Skeletal muscle cell (primary cell): ENCODE results near the gene SERPINB12.

Experiments used
- DNase-seq: peaks from one replicate; pipeline ENCODE4 v3.0.0-alpha.2; 2010; ENCODE audit warnings: low read depth
- H3K4me3 ChIP-seq: 2 replicates; pipeline ENCODE4 v1.5.1; 2011; ENCODE audit warnings: low read depth, mild to moderate bottlenecking, control low read depth, low read length, moderate library complexity

Gene SERPINB12

GRCh38 chr18:63542069-63542468 is at the start of gene SERPINB12:
TSS of gene SERPINB12 (plus strand) at chr18:63542369. CDS start at chr18:63556160, 13,791 bp downstream.
- no peak for DNase-seq
- no peak within 1 kb of the TSS for H3K4me3 ChIP-seq

- no peak overlapping the region for H3K4me3 ChIP-seq
- no peak for DNase-seq
Observed at GRCh38 chr18:63492851-63493250, 49.3 kb upstream of the SERPINB12 start.

- no peak for DNase-seq
- H3K4me3 ChIP-seq = no peak overlapping the region
Observed at GRCh38 chr18:63495675-63496074, 46.5 kb upstream of the SERPINB12 start.

GRCh38 chr18:63505566-63506335 is 36.4 kb upstream of the SERPINB12 start:
- no peak for DNase-seq
- H3K4me3 ChIP-seq = no peak overlapping the region

GRCh38 chr18:63506336-63506646 is 35.9 kb upstream of the SERPINB12 start:
- DNase-seq = no peak
- H3K4me3 ChIP-seq = no peak overlapping the region

GRCh38 chr18:63508596-63508995 is 33.6 kb upstream of the SERPINB12 start:
- no peak for DNase-seq
- H3K4me3 ChIP-seq = no peak overlapping the region

- DNase-seq = peak; percentile 15
- H3K4me3 ChIP-seq = no peak overlapping the region
Observed at GRCh38 chr18:63511285-63511684, 30.9 kb upstream of the SERPINB12 start.

- no peak for DNase-seq
- no peak overlapping the region for H3K4me3 ChIP-seq
Observed at GRCh38 chr18:63514326-63514725, 27.8 kb upstream of the SERPINB12 start.

GRCh38 chr18:63514888-63515678 is 27.1 kb upstream of the SERPINB12 start:
- DNase-seq = no peak
- no peak overlapping the region for H3K4me3 ChIP-seq

GRCh38 chr18:63515801-63516200 is 26.4 kb upstream of the SERPINB12 start:
- no peak overlapping the region for H3K4me3 ChIP-seq
- no peak for DNase-seq

- no peak for DNase-seq
Observed at GRCh38 chr18:63518178-63519012, 23.8 kb upstream of the SERPINB12 start.

GRCh38 chr18:63520053-63520685 is 22.0 kb upstream of the SERPINB12 start:
- no peak overlapping the region for H3K4me3 ChIP-seq
- no peak for DNase-seq

More at GRCh38 chr18:63518178-63519012, 23.8 kb upstream of the SERPINB12 start:
- H3K4me3 ChIP-seq = no peak overlapping the region

- no peak overlapping the region for H3K4me3 ChIP-seq
- no peak for DNase-seq
Observed at GRCh38 chr18:63523660-63524059, 18.5 kb upstream of the SERPINB12 start.

- H3K4me3 ChIP-seq = no peak overlapping the region
- DNase-seq = no peak
Observed at GRCh38 chr18:63527251-63527650, 14.9 kb upstream of the SERPINB12 start.

- DNase-seq = no peak
- no peak overlapping the region for H3K4me3 ChIP-seq
Observed at GRCh38 chr18:63528863-63529492, 13.2 kb upstream of the SERPINB12 start.

GRCh38 chr18:63532471-63532870 is 9.7 kb upstream of the SERPINB12 start:
- no peak overlapping the region for H3K4me3 ChIP-seq
- DNase-seq = no peak

GRCh38 chr18:63534615-63535014 is 7.6 kb upstream of the SERPINB12 start:
- no peak for DNase-seq
- H3K4me3 ChIP-seq = no peak overlapping the region

- peak; percentile 58 for DNase-seq
- H3K4me3 ChIP-seq = no peak overlapping the region
Observed at GRCh38 chr18:63539904-63540510, 2.2 kb upstream of the SERPINB12 start.

GRCh38 chr18:63544017-63544416 is 1.8 kb downstream of the SERPINB12 start:
- H3K4me3 ChIP-seq = no peak overlapping the region
- no peak for DNase-seq
